ENCODE results near the gene ADAMTS16.
A peak's percentile ranks its signal among the peaks of the same experiment; 100 is the strongest.

Gene ADAMTS16

GRCh38 chr5:5352675-5353074 is 212.5 kb downstream of the ADAMTS16 start:
- DNase-seq = no peak

DNA sequence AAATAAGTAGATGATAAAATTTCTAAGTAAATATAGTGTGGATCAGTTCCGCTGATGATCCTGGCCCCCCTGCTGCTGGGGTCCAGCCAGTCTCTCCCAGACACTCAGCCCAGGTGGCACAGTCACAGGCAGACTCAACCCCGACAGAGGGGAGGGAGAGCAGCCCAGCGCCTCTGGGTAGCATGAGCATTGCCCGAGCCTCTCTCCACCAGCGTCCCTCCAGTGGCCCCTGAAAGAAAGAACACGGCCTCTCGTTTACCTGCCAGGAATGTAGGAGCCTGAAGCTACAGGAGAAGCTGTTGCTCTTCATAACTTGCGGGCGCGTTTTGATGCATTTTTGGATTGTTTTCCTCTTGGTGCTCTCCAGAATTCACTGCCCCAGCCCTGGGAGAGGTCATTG is 213.6 kb downstream of the ADAMTS16 start:
- peak; percentile 72 for DNase-seq

- DNase-seq = no peak
Measured at GRCh38 chr5:5356765-5357164, 216.6 kb downstream of the ADAMTS16 start.

- no peak for DNase-seq
Measured at GRCh38 chr5:5359618-5360017, 219.5 kb downstream of the ADAMTS16 start.

- DNase-seq = no peak
Measured at GRCh38 chr5:5360363-5360940, 220.3 kb downstream of the ADAMTS16 start.

DNA sequence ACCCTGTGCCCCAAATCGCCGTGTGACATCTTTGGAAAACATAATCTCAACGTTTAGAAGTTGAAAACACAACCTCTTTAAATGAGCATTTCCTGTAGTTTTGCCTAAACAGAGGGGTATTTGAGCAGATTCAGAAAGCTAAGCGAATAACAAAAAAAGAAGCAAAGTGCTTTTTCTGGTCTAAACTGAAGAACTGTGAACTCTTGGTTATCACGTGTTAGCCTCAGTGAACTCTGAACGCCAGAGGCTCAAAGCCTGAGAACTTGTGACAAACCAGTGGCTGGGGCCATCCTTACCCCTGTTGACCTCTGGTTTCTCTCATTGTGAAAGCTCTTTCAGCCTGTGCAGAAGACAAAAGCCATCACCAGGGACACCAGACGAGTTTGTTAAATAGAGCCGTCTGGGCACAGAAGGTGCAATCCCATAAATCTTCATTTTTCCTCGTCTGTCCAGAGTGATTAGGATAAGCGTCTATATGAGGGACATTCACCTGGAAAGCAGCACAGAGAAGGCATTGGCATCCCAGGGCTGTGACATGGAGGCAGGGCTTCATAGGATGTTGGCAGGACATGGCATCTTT is 220.9 kb downstream of the ADAMTS16 start:
- DNase-seq = no peak

- DNase-seq = no peak
Measured at GRCh38 chr5:5363045-5363444, 222.9 kb downstream of the ADAMTS16 start.

DNA sequence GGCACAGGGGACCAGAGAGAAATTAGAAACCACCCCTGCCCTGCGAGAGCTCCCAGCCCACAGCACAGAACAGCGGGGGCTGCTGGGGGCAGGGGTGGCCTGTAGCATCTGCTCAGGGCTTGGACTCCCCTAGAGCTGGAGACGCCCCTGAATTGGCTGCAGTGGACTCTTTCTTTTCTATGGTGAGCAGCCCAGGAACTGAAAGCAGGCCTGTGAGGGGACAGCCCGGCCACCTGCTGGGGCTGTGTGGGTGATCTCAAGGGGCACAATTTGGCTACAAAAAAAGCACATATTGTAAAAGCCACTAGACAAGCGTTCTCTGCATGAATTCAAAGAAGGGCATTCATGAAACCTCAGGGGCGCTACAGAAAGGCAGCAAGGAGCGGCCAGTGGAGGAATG is 224.8 kb downstream of the ADAMTS16 start:
- DNase-seq = no peak

GRCh38 chr5:5367739-5368138 is 227.6 kb downstream of the ADAMTS16 start:
- no peak for DNase-seq

GRCh38 chr5:5369051-5369605 is 229.0 kb downstream of the ADAMTS16 start:
- DNase-seq = no peak
